GM23248 (cell line): Measurements from ENCODE around the gene SPHKAP. TPM values are rescaled to one million over a fixed set of nuclear protein-coding genes. Genes with fewer than 3 reads are reported as not detected.
A peak's percentile ranks its signal among the peaks of the same experiment; 100 is the strongest.

Source experiments
- DNase-seq: peaks from one replicate; pipeline ENCODE4 v3.0.0-alpha.2; 2015
- H2AFZ ChIP-seq: fragments of 200-600 bp; sonication (generic); 2 replicates; pipeline ENCODE4 v1.6.1; 2016; ENCODE audit warnings: antibody characterized with exemption
- H3F3A ChIP-seq: fragments of 200-600 bp; sonication (generic); 2 replicates; pipeline ENCODE4 v1.6.1; 2016; ENCODE audit warnings: mild to moderate bottlenecking, antibody characterized with exemption, mixed run types; ENCODE audit not compliant: insufficient read depth
- H3K27ac ChIP-seq: fragments of 200-600 bp; sonication (generic); 2 replicates; pipeline ENCODE4 v1.5.1; 2016; ENCODE audit warnings: mild to moderate bottlenecking
- H3K27me3 ChIP-seq: fragments of 200-600 bp; sonication (generic); replicated peaks from 2 replicates; pipeline ENCODE4 v1.6.1; 2016; ENCODE audit warnings: mild to moderate bottlenecking; ENCODE audit not compliant: insufficient read depth
- H3K36me3 ChIP-seq: fragments of 200-600 bp; sonication (generic); 2 replicates; pipeline ENCODE4 v1.6.1; 2016; ENCODE audit warnings: low read depth, mild to moderate bottlenecking
- H3K4me1 ChIP-seq: fragments of 200-600 bp; sonication (generic); 2 replicates; pipeline ENCODE4 v1.6.1; 2016; ENCODE audit warnings: mild to moderate bottlenecking; ENCODE audit not compliant: insufficient read depth
- H3K4me2 ChIP-seq: fragments of 200-600 bp; sonication (generic); one replicate; pipeline ENCODE4 v1.6.1; 2016; ENCODE audit warnings: mild to moderate bottlenecking; ENCODE audit not compliant: unreplicated experiment
- H3K4me3 ChIP-seq: fragments of 200-600 bp; sonication (generic); 2 replicates; pipeline ENCODE4 v1.5.1; 2016; ENCODE audit warnings: mild to moderate bottlenecking
- H3K79me2 ChIP-seq: fragments of 200-600 bp; sonication (generic); 2 replicates; pipeline ENCODE4 v1.6.1; 2016; ENCODE audit warnings: mild to moderate bottlenecking; ENCODE audit not compliant: insufficient read depth
- H3K9ac ChIP-seq: fragments of 200-600 bp; sonication (generic); 2 replicates; pipeline ENCODE4 v1.6.1; 2016; ENCODE audit warnings: mild to moderate bottlenecking
- H3K9me2 ChIP-seq: fragments of 200-600 bp; sonication (generic); 2 replicates; pipeline ENCODE4 v1.6.1; 2016; ENCODE audit warnings: mixed run types, mild to moderate bottlenecking, moderate library complexity; ENCODE audit not compliant: insufficient read depth
- H3K9me3 ChIP-seq: fragments of 200-600 bp; sonication (generic); one replicate; pipeline ENCODE4 v1.6.1; 2017; ENCODE audit warnings: low read depth
- H4K20me1 ChIP-seq: fragments of 200-600 bp; sonication (generic); 2 replicates; pipeline ENCODE4 v1.6.0; 2016; ENCODE audit not compliant: insufficient read depth
- EZH2 ChIP-seq: fragments of 200-600 bp; sonication (generic); IDR thresholded peaks from 2 replicates; pipeline ENCODE4 v1.6.1; 2018; ENCODE audit warnings: antibody characterized with exemption, mild to moderate bottlenecking; ENCODE audit not compliant: insufficient read depth, poor library complexity, severe bottlenecking
- EZH2phosphoT487 ChIP-seq: fragments of 200-600 bp; sonication (generic); IDR thresholded peaks from 2 replicates; pipeline ENCODE4 v1.6.1; 2018; ENCODE audit warnings: antibody characterized with exemption, moderate library complexity, mild to moderate bottlenecking, low read depth; ENCODE audit not compliant: insufficient read depth
- WGBS, 2 experiments: methylation state at CpG; one replicate each; pipeline ENCODE4 v1.1.6; 2015 to 2017; ENCODE audit warnings: low lambda C conversion rate in 2 of 2, low coverage in 1 of 2; ENCODE audit errors: missing lambda C conversion rate in 2 of 2; 5-methylcytosine and 5-hydroxymethylcytosine counted together
- in situ Hi-C: fragments of 300-500 bp; cut with MboI; formaldehyde crosslinking; loops from 2 replicates; pipeline ENCODE4 v1.15.0; 2020
- polyA plus RNA-seq: library from polyadenylated mRNA; unstranded; fragments of >200 nt; fragmentation: Nextera tagmentation; extraction: Ambion mirVana; gene quantifications from 2 replicates; pipeline ENCODE4 v1.2.1, GENCODE V29; 2016
- total RNA-seq: library from RNA; depleted of rRNA; stranded (reverse); fragments of >200 nt; shearing (Covaris generic); gene quantifications from 2 replicates; pipeline ENCODE4 v1.2.3, GENCODE V29; 2014

SPHKAP gene
- total and polyA plus RNA-seq, 2 experiments from 2014 or later: 0.04 to 0.32 TPM

- no peak overlapping the region for H3K4me3 ChIP-seq
- no peak overlapping the region for H3K9ac ChIP-seq
- WGBS, 2 experiments: 3 to 5% methylated on average over 5 of the region's 5 CpGs
- no peak overlapping the region for H3K27ac ChIP-seq
- TF ChIP-seq EZH2: no peak
- no peak for TF ChIP-seq EZH2phosphoT487
- H3K79me2 ChIP-seq: no peaks in the 10 kb centered on the region
- in situ Hi-C loops: no loop called here
- H3K9me2 ChIP-seq: no peaks in the 10 kb centered on the region
- no peak overlapping the region for H3K4me2 ChIP-seq
- no peaks in the 10 kb centered on the region for H3K9me3 ChIP-seq
- DNase-seq: peak; percentile 77
- H2AFZ ChIP-seq: no peak overlapping the region
- no peaks in the 10 kb centered on the region for H3K27me3 ChIP-seq
- H3F3A ChIP-seq: no peaks in the 10 kb centered on the region
- no peaks in the 10 kb centered on the region for H3K36me3 ChIP-seq
- H4K20me1 ChIP-seq: no peaks in the 10 kb centered on the region
- no peaks in the 10 kb centered on the region for H3K4me1 ChIP-seq
Measured at GRCh38 chr2:228048838-228049490, 132.5 kb downstream of the SPHKAP start.

GRCh38 chr2:228040995-228041394 lies 140.5 kb downstream of the SPHKAP start:
- Histone ChIP-seq H3K9ac (no peak overlapping the region), H3K4me1 (no peaks in the 10 kb centered on the region), H3K36me3 (no peaks in the 10 kb centered on the region), H3K9me2 (no peaks in the 10 kb centered on the region), H2AFZ (no peak overlapping the region), H3K79me2 (no peaks in the 10 kb centered on the region), H3K9me3 (no peaks in the 10 kb centered on the region), H3K4me2 (no peak overlapping the region), H3K4me3 (no peak overlapping the region), H4K20me1 (no peaks in the 10 kb centered on the region), H3F3A (no peaks in the 10 kb centered on the region), H3K27me3 (no peaks in the 10 kb centered on the region), H3K27ac (no peak overlapping the region)
- in situ Hi-C loops: no loop called here
- no peak for DNase-seq
- no peak for TF ChIP-seq EZH2
- no peak for TF ChIP-seq EZH2phosphoT487
- 95 to 97% methylated on average over 2 of the region's 2 CpGs for WGBS, 2 experiments

- Histone ChIP-seq H3K4me1 (no peaks in the 10 kb centered on the region), H4K20me1 (no peaks in the 10 kb centered on the region), H3K9me2 (no peaks in the 10 kb centered on the region), H3F3A (no peaks in the 10 kb centered on the region), H3K27ac (no peak overlapping the region), H3K4me3 (no peak overlapping the region), H3K4me2 (no peak overlapping the region), H3K79me2 (no peaks in the 10 kb centered on the region), H2AFZ (no peak overlapping the region), H3K9ac (no peak overlapping the region), H3K27me3 (no peaks in the 10 kb centered on the region), H3K36me3 (no peaks in the 10 kb centered on the region), H3K9me3 (no peaks in the 10 kb centered on the region)
- WGBS, 2 experiments: 64 to 69% methylated on average over 5 of the region's 5 CpGs
- peak; percentile 62 for DNase-seq
- in situ Hi-C loops: no loop called here
- TF ChIP-seq EZH2phosphoT487 (no peak), EZH2 (no peak)
Measured at GRCh38 chr2:228039752-228040534, 141.5 kb downstream of the SPHKAP start.

GRCh38 chr2:228038967-228039366 lies 142.5 kb downstream of the SPHKAP start:
- Histone ChIP-seq H2AFZ (no peak overlapping the region), H3F3A (no peaks in the 10 kb centered on the region), H4K20me1 (no peaks in the 10 kb centered on the region), H3K4me3 (no peak overlapping the region), H3K27me3 (no peaks in the 10 kb centered on the region), H3K79me2 (no peaks in the 10 kb centered on the region), H3K9ac (no peak overlapping the region), H3K27ac (no peak overlapping the region), H3K36me3 (no peaks in the 10 kb centered on the region), H3K4me1 (no peaks in the 10 kb centered on the region), H3K4me2 (no peak overlapping the region), H3K9me2 (no peaks in the 10 kb centered on the region), H3K9me3 (no peaks in the 10 kb centered on the region)
- 65 to 69% methylated on average over 4 of the region's 4 CpGs for WGBS, 2 experiments
- in situ Hi-C loops: no loop called here
- no peak for DNase-seq
- TF ChIP-seq EZH2: no peak
- no peak for TF ChIP-seq EZH2phosphoT487
